Endometrium (tissue), 2 donors: ENCODE measurements around the gene AHNAK.
"Not testable (repeated sequence)": the region's sequence is repeated elsewhere in the genome, so short reads cannot be mapped to it uniquely, and the experiment has no call there.

Source experiments
- FAIRE-seq: peaks from 2 replicates; lab custom pipeline; 2012; peaks lifted over from hg19 to GRCh38; lab: Jason Lieb, UNC
- donor health status: control.
- donor health status: control.

AHNAK gene

GRCh38 chr11:62516736-62517371 lies 29.8 kb downstream of the AHNAK start:
- no peak for FAIRE-seq

- no peak for FAIRE-seq
These were observed 32.5 kb downstream of the AHNAK start for GRCh38 chr11:62514151-62514550.

GRCh38 chr11:62513626-62514025 lies 33.0 kb downstream of the AHNAK start:
- no peak for FAIRE-seq

- no peak for FAIRE-seq
These were observed 33.6 kb downstream of the AHNAK start for GRCh38 chr11:62512961-62513360.

GRCh38 chr11:62508336-62509058 lies 38.1 kb downstream of the AHNAK start:
- no peak for FAIRE-seq

- FAIRE-seq = no peak
These were observed 39.5 kb downstream of the AHNAK start for GRCh38 chr11:62507125-62507422.

DNA sequence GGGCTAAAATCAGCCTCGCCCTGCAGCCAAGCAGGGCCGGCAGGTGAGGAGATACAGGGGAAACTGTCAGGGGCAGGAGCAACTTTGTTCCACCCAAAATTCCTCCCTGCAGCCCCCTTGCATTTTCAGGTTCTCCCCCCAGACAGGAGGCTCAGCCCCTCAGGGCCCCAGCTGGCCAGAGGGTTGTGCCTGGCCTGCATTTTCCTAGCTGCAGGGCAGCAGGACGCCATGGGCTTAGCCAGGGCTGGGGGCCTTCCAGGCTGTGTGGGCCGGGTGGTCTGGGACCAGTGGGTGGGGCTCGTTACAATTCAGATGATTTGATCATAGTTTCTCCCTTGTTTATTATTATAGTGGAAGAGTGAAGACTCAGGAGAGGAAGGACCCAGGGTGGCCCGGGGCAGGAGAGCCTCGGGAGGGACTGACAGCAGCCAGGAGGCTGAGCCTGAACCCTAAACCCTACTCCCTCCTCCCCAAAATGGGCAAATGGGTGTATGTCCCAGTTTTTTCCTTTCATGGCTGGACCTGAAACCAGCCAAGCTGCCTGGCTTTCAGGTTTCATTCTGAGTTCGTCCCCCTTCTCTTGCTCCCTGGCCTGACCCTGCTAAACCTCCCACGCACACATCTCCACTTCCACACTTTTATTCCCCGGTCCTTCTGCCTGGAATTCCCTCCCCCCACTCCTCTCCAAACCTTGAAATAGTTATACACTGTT lies 40.0 kb downstream of the AHNAK start:
- FAIRE-seq = no peak

GRCh38 chr11:62505440-62506091 lies 41.0 kb downstream of the AHNAK start:
- FAIRE-seq = no peak

DNA sequence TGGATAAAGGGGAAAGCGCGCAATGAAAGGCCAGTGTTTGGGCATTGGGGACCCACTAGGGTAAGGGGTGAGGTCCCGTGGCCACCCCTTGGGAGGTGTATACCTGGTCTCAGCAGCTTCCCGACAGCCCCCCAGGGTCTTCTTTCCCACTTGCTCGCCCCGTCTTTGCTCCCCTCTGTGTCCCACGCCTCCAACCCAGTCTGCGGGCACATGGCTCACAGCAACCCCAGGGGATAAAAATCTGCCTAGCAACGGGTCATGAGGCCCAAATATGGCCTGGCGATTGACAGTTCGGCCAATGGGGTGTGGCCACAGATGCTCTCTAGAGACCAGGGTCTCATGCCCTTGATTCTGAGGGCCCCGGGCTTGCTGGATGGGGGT lies 41.6 kb downstream of the AHNAK start:
- FAIRE-seq = no peak

DNA sequence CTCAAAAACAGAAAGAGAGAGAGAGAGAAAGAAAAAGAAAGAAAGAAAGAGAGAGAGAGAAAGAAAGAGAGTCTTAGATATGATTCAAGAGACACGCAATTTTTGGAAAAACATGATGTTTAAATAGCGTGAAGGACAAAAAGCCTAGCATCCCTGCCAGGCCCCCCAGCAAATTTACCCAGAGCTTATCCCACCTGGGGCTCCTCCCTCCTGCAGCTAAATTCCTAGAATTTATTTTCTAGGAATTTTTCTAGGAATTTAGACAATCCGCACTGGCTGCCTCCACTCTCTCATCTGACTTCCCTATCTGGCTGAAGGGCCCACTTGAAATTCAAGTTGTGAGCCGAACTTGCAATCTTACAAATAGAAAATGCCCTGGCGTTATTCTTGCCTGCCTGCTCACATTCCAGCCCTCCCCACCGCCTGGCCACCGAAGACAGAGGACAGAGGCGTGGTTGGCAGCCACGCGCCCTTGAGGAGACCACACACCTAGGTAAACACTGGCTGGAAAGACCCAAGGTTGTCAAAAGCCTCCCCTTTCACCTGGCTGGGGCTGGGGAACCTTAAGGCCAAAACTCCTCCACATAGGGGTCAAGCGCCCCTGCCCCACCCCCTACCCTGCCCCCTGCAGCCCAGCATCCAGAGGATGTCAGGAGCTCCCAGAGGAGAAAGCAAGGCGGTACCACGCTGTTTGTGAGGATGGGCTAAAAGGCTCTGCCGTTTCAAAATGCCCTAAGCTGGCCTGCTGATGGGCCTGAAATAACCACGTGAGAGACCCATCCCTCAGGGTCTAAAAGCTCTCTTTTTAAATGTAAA lies 42.2 kb downstream of the AHNAK start:
- FAIRE-seq = no peak

GRCh38 chr11:62502030-62502730 lies 44.4 kb downstream of the AHNAK start:
- FAIRE-seq = no peak

DNA sequence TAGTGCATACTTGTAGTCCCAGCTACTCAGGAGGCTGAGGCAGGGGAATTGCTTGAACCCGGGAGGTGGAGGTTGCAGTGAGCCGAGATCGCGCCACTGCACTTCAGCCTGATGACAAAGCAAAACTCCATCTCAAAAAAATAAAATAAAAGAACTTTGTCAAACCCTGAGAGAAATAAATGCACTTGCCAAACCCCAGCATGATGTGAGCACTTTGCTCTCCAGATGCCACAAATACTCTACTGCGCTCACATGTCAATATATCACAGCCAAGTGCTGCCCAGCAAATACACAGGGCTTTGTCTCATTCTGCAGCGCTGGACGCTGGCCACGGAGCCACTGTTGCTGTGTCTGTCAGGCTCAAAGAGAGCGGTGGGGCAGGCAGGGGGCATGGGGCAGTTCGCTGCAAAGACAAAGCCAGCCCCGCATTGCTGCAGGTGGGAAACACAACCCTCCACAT lies 45.1 kb downstream of the AHNAK start:
- FAIRE-seq = no peak

DNA sequence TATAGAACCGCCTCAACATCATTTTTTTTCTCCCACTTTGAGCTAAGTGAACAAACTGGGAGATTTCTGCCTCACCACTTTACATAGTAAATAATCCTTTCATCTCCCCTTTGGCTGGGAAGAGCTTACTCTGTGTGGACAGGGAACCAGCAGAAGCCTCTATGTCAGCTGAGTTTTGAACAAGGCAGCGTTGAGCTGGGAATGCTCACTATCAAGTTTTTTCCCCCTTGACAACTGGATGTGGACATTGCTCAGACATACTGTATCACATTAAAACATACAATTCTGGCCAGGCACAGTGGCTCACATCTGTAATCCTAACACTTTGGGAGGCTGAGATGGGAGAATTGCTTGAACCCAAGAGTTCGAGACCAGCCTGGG lies 46.0 kb downstream of the AHNAK start:
- FAIRE-seq = no peak

DNA sequence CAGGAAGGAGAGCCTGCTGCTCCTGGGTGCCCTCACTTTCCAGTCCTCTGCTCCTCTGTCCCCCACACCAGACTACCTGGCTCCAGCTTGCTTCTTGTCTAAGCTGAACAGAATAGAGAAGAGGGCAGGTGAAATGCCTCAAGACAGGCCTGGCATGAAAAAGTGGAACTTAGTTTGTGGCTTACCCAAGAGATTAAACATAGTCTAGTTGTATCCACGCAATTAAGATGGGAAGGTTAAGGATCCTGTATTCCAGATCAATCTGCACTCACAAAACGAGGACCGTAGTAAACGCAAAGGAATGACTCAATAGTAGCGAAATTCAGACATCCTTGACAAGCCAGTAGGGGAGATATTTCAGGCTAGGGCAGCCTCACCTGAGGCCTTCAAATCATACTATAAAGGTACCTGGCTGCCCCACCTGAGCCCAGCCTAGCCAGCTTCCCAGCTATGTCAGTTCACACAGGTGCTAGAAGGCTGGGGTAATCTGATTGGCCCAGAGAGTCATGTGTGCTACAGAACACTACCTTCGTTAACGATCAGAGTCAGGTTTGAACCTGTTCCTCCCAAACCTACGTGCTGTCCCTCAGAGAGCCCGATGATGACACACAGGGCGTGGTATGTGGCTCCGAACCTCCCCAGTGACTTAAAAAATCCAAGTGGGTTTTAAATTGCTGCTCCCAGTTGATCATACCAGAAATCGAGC lies 46.5 kb downstream of the AHNAK start:
- no peak for FAIRE-seq

DNA sequence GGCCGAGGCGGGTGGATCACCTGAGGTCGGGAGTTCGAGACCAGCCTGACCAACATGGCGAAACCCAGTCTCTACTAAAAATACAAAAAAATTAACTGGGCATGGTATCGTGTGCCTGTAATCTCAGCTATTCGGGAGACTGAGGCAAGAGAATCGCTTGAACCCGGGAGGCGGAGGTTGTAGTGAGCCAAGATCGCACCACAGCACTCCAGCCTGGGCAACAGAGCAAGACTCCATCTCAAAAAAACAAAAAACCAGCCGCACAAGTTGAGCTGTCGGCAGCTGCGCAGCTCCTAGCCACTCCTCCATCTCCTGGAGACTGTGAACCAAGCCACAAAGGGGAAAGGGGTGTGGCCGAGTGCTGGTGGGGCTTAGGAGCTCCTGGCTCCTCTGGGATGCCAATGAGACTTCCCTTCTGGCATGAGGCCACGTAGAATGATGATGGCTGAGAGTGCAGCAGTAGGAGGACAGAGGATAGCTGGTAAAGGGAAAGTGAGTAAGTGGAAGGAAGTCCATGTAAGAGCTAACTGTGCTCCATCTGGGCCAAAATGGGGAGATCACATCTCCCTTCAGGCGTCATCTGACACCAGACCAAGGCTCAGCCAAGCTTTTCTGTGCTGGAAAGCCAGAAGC lies 47.2 kb downstream of the AHNAK start:
- not testable (repeated sequence) for FAIRE-seq

DNA sequence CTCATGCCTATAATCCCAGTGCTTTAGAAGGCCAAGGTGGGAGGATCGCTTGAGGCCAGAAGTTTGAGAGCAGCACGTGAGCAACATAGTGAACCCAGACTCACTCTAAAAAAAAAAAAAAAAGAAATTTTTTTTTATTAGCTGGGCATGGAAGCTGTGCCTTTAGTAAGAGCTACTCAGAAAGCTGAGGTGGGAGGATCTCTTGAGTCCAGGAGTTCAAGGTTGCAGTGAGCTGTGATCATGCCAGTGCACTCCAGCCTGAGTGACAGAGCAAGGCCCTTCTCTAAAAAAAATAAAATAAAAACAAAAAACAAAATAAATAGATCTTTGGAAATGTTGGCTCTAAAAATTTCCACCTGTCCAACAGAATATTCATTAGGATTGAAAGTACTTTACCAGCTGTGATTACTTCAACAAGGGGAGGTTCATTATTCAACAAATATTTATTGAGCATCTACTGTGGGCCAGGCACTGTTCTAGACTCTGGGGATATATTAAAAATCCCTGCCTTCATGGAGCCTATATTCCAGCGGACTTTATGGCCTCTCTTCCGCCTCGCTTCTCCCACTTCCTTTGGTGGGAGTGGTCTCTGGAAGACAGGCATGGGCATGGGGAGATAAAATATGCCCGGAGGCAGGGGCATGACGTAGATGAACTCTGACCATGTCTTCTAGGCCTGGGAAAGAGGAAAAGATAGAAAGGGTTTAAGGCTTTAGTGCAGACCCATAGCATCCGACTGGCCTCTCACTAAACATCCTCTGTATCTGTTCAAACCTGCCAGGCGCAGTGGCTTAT lies 47.9 kb downstream of the AHNAK start:
- FAIRE-seq = no peak

DNA sequence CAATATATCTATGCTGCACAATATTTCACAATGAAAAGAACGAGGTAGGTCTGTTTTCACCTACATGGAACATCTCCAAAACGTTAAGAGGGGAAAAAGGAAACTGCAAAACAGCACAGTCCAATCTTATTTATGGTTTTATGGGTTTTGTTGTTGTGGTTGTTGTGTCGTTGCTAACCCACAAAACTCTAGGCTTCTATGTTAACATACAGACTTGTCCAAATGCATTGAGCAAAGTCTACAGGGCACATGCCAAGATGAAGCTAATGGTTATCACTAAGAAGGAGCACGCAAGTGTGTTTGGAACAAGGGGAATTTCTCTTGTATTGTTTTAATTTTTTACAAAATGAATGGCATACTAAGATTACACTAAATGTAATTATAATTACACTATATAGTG lies 48.6 kb downstream of the AHNAK start:
- FAIRE-seq = no peak

GRCh38 chr11:62497132-62497801 lies 49.3 kb downstream of the AHNAK start:
- no peak for FAIRE-seq

DNA sequence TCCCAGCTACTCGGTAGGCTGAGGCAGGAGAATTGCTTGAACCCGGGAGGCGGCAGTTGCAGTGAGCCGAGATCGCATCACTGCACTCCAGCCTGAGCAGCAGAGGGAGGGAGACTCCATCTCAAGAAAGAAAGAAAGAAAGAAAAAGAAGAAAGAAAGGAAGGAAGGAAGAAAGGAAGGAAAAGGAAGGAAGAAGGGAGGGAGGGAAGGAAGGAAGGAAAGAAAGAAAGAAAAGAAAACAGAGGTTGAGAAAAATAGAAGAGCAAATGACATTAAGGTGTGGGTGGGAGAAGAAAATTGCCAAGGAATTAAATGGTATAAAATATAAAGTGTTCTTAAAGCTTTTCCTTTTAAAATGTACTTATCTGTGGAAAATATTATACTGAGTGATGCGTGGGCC lies 49.9 kb downstream of the AHNAK start:
- FAIRE-seq = no peak
